ENCODE data around the gene CD63. TPM values are rescaled to one million over a fixed set of nuclear protein-coding genes. Genes with fewer than 3 reads are reported as not detected.

The CD63 gene
- total and polyA plus RNA-seq, 5 donors from 2014 or later: 46.4 to 205 (median 167) TPM

DNA sequence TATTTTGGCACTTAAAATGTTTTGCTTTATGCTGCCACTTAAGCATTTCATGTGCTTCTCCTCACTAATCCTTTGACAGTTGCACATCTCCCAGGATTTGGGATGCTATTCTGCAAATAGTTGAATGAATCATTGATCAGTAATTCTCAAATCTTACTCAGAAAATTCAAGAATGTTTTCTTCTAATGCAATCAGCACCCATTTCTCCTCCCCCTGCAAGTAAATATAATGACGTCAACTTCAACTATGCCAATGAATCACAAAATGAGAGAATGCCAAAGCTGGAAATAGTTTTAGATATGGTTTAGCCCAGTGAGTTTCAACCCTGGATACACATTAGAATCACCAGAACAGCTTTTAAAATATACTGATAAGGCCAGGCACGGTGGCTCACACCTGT lies 15.1 kb downstream of the CD63 start:
- peaks cover 0 to 3% (median 0%) of the 10 kb centered on the region in 7 donors for H3K9me3 Mint-ChIP-seq
- Histone ChIP-seq H3K9me3 (ENCODE audit: control insufficient read depth in 2 of 2, low read length in 2 of 2) (no peaks in the 10 kb centered on the region), H3K4me3 (ENCODE audit: low read depth, low read length) (no peak overlapping the region), H3K27me3 (ENCODE audit: control insufficient read depth, insufficient read depth, low read length) (peaks cover 5% of the 10 kb centered on the region), H3K4me1 (ENCODE audit: control insufficient read depth, insufficient read depth, low read length, poor library complexity, severe bottlenecking) (peaks cover 39% of the 10 kb centered on the region), H3K36me3 (ENCODE audit: control insufficient read depth, insufficient read depth, low read length) (peaks cover 2% of the 10 kb centered on the region), H3K27ac (ENCODE audit: insufficient read depth, low read length, poor library complexity, severe bottlenecking) (no peak overlapping the region)
- H3K27ac Mint-ChIP-seq: no peak overlapping the region
- peaks cover 8 to 40% (median 29%) of the 10 kb centered on the region in 4 donors for H3K4me1 Mint-ChIP-seq
- H3K36me3 Mint-ChIP-seq: peaks cover 7% of the 10 kb centered on the region
- DNase-seq (no peak), ATAC-seq (ENCODE audit: low read depth in 2 of 2) (no peak)
- H3K27me3 Mint-ChIP-seq: peaks cover 27% of the 10 kb centered on the region
- H3K4me3 Mint-ChIP-seq: peak overlapping the region in 2 of 4 donors; percentile 23 to 86

DNA sequence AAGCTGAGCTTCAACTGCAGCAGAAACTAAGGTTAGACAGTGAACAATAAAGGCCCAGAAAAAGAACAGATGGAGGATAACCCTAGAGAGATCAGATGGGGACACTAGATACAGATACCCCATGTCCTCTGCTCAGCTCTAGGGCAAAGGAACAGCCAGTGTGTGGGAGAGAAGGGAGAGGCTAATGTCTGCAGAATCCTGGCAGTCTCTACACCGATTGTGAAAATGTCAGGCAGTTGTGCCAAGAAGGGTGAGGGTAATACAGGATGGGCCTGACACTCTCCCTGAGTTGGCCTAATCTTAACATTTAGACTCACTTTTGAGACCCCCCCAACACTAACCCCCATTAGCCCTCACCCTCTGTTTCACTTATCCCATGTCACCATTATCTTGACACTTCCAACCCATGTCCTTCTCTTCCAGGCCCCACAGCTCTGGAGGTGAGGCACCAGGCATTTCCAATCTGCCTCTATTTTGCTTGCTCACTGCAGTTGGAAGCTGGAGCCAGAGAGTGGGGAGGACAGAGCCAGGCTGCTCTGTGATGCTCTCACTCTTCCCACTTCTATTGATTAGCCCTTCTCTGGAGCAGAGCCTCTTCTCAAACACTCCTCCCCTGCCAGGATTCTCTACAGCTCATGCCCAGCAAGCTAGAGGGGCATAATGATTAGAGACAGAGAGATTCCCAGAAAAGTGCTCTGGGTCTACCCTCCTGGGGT lies 16.0 kb downstream of the CD63 start:
- H3K9me3 Mint-ChIP-seq: peaks cover 0 to 3% (median 0%) of the 10 kb centered on the region in 7 donors
- H3K36me3 Mint-ChIP-seq: peaks cover 4% of the 10 kb centered on the region
- Histone ChIP-seq H3K27me3 (ENCODE audit: control insufficient read depth, insufficient read depth, low read length) (peaks cover 7% of the 10 kb centered on the region), H3K9me3 (ENCODE audit: control insufficient read depth in 2 of 2, low read length in 2 of 2) (no peaks in the 10 kb centered on the region), H3K36me3 (ENCODE audit: control insufficient read depth, insufficient read depth, low read length) (no peaks in the 10 kb centered on the region), H3K4me3 (ENCODE audit: low read depth, low read length) (no peak overlapping the region), H3K27ac (ENCODE audit: insufficient read depth, low read length, poor library complexity, severe bottlenecking) (no peak overlapping the region), H3K4me1 (ENCODE audit: control insufficient read depth, insufficient read depth, low read length, poor library complexity, severe bottlenecking) (peaks cover 39% of the 10 kb centered on the region)
- no peak for DNase-seq
- no peak overlapping the region for H3K27ac Mint-ChIP-seq
- H3K4me1 Mint-ChIP-seq: peaks cover 8 to 40% (median 28%) of the 10 kb centered on the region in 4 donors
- H3K27me3 Mint-ChIP-seq: peaks cover 35% of the 10 kb centered on the region
- H3K4me3 Mint-ChIP-seq: peak overlapping the region in 1 of 4 donors; percentile 86
- no peak for ATAC-seq (ENCODE audit: low read depth in 2 of 2)

DNA sequence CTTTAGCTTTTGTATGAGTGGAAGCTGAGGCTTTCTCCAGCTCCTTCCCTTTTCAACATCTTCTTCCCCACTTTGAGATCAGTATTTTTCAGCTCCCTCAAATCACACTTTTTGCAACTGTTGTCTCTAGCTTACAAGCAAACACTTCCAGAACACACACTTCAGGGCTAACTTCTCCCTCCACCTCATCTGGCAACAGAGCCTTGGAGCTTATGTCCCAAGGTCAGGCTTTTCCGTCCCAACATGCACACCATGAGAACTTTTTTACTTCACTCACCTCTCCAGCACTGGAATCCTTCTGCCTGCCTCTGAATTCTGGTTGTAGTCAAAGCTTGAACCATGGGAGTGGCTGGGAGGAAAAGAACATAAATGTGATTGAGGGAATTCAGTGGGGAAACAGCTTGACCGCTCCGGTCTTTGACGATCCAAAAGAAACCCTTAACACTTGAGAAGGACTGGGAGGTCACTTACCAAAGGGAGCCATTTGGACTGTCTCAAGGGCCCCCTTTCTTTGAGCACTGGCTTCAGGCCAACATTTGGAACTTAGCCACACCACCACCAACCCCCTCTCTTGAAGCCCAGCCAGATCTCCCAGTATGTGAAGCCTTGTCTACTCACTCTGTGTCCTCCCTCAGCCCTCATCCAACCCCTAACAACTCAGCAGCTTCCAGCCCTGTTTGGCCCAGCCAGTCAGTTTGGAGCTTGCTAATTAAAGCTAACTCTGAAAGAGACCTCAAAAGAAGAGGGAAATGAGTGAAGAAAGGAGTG lies 16.8 kb downstream of the CD63 start:
- Histone ChIP-seq H3K27ac (ENCODE audit: insufficient read depth, low read length, poor library complexity, severe bottlenecking) (no peak overlapping the region), H3K27me3 (ENCODE audit: control insufficient read depth, insufficient read depth, low read length) (peaks cover 9% of the 10 kb centered on the region), H3K4me1 (ENCODE audit: control insufficient read depth, insufficient read depth, low read length, poor library complexity, severe bottlenecking) (peaks cover 37% of the 10 kb centered on the region), H3K4me3 (ENCODE audit: low read depth, low read length) (no peak overlapping the region), H3K36me3 (ENCODE audit: control insufficient read depth, insufficient read depth, low read length) (no peaks in the 10 kb centered on the region), H3K9me3 (ENCODE audit: control insufficient read depth in 2 of 2, low read length in 2 of 2) (no peaks in the 10 kb centered on the region)
- H3K9me3 Mint-ChIP-seq: peaks cover 0 to 3% (median 0%) of the 10 kb centered on the region in 7 donors
- ATAC-seq (ENCODE audit: low read depth in 2 of 2) (no peak), DNase-seq (no peak)
- peaks cover 41% of the 10 kb centered on the region for H3K27me3 Mint-ChIP-seq
- peak overlapping the region in 2 of 3 donors; percentile 64 to 72 for H3K27ac Mint-ChIP-seq
- H3K4me1 Mint-ChIP-seq: peaks cover 8 to 35% (median 21%) of the 10 kb centered on the region in 4 donors
- H3K4me3 Mint-ChIP-seq: peak overlapping the region in 2 of 4 donors; percentile 23 to 40
- peaks cover 4% of the 10 kb centered on the region for H3K36me3 Mint-ChIP-seq

DNA sequence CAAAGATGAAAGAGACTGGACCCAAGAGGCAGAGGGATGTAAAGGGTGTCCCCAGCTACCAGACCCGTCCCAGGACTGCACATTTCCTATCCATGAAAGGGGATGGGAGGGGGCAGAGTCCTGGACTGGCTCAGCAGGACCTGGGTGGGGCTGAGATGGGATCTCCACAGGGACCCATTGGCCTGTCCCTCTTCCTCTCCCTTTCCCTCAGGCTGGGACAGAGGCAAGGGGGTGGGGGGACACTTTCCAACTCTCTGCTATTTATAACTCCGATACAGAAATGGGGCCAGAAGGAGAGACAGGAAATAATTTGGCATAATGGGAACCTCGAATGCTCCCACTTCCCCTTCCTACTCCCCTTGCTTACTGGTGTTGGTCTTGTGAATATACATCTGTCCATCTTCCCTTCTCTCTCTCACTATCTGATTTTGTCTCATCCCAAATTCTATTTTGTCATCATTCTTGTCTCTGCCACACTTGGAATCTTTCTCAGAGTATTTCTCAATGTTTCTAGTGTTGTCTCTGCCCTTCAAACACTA lies 20.0 kb downstream of the CD63 start:
- Histone ChIP-seq H3K27ac (ENCODE audit: insufficient read depth, low read length, poor library complexity, severe bottlenecking) (no peak overlapping the region), H3K4me3 (ENCODE audit: low read depth, low read length) (peak overlapping the region; percentile 69), H3K9me3 (ENCODE audit: control insufficient read depth in 2 of 2, low read length in 2 of 2) (no peaks in the 10 kb centered on the region), H3K27me3 (ENCODE audit: control insufficient read depth, insufficient read depth, low read length) (peaks cover 14% of the 10 kb centered on the region), H3K36me3 (ENCODE audit: control insufficient read depth, insufficient read depth, low read length) (no peaks in the 10 kb centered on the region), H3K4me1 (ENCODE audit: control insufficient read depth, insufficient read depth, low read length, poor library complexity, severe bottlenecking) (peaks cover 19% of the 10 kb centered on the region)
- H3K27me3 Mint-ChIP-seq: peaks cover 62% of the 10 kb centered on the region
- H3K4me3 Mint-ChIP-seq: peak overlapping the region; percentile 77 to 93 (median 88)
- peak overlapping the region in 1 of 3 donors; percentile 85 for H3K27ac Mint-ChIP-seq
- peaks cover 0 to 3% (median 0%) of the 10 kb centered on the region in 7 donors for H3K9me3 Mint-ChIP-seq
- ATAC-seq (ENCODE audit: low read depth in 2 of 2) (no peak), DNase-seq (no peak)
- H3K36me3 Mint-ChIP-seq: no peaks in the 10 kb centered on the region
- peaks cover 0 to 20% (median 10%) of the 10 kb centered on the region in 4 donors for H3K4me1 Mint-ChIP-seq

DNA sequence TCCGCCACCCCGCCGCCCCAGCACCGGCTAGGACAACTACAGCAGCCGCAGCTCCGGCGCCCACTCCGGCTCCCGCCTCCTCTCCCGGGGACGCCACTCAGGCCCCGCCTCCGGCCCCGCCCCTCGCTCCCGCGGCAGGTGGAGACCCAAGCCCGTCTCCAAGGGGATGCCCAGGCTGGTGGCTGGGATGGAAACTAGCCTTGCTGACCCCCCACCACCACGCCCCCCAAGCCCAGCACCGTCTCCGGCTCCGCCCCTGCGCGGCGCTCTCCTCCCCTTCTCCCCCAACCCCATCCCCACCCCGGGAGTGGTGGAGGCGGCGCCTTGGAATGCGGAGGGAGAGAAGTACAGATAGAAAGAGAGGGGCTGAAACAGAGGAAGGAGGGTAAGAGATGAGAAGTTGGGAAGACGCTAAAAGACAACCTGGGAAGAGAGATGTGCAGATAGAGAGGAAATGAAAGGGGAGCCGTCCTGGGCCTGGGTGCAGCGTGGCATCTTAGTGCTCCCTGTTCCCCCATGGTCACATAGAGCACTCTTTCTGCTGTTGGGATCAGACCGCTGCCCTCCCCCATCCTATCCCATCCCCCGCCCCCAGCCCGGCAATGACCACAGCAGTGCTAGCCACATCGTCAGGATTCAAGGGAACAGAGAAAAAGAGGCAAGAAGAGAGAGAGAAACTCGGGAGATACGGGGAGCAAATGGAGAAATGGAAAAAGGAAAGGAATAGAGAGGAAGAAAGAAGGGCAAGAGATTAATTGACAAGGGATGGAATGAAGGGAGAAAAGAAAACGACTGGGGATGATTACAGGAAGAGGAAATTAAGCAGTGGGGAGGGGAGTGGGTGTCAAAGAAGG lies 20.7 kb downstream of the CD63 start, which contains the start of gene ITGA7:
Gene ITGA7 (minus strand): TSS at position 64 of the 854 bp plus-strand sequence. CDS start 222 bp downstream, outside the sequence.
- Mint-ChIP-seq H3K4me1 (peaks cover 0 to 20% (median 10%) of the 10 kb centered on the region in 4 donors), H3K4me3 (peak within 1 kb of the TSS; percentile 77 to 93 (median 88)), H3K27ac (peak within 1 kb of the TSS in 1 of 3 donors; percentile 48), H3K36me3 (no peaks in the 10 kb centered on the region), H3K9me3 (peaks cover 0 to 3% (median 0%) of the 10 kb centered on the region in 7 donors), H3K27me3 (peaks cover 63% of the 10 kb centered on the region)
- H3K9me3 ChIP-seq (ENCODE audit: control insufficient read depth in 2 of 2, low read length in 2 of 2): no peaks in the 10 kb centered on the region
- DNase-seq (peak in 2 of 3 donors; percentile 32 to 65), ATAC-seq (ENCODE audit: low read depth in 2 of 2) (peak; percentile 46 to 54)
- no peak within 1 kb of the TSS for H3K27ac ChIP-seq (ENCODE audit: insufficient read depth, low read length, poor library complexity, severe bottlenecking)
- H3K36me3 ChIP-seq (ENCODE audit: control insufficient read depth, insufficient read depth, low read length): no peaks in the 10 kb centered on the region
- H3K27me3 ChIP-seq (ENCODE audit: control insufficient read depth, insufficient read depth, low read length): peaks cover 14% of the 10 kb centered on the region
- peaks cover 19% of the 10 kb centered on the region for H3K4me1 ChIP-seq (ENCODE audit: control insufficient read depth, insufficient read depth, low read length, poor library complexity, severe bottlenecking)
- peak within 1 kb of the TSS; percentile 69 for H3K4me3 ChIP-seq (ENCODE audit: low read depth, low read length)

DNA sequence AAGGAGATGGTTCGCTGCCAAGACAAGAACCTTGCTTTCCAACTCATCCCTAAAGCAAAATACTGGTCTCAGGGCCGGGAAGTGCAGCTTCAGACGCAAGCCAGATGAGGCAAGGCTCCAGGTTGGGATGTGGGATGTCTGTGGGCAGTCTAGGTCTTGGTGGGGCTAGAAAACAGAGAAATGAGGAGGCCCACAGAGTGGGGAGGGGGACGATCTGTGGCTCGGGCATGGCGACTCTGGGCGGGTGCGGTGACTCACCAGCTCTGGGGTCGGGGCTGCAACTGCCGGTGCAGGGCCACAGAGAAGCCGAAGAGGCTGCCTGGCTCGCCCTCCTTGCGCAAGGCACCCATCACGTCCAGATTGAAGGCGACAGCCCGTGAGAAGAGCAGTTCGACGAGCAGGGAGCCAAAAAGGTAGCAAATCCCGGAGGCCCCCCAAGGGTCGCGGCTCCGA lies 21.6 kb downstream of the CD63 start:
- Mint-ChIP-seq H3K27ac (peak overlapping the region in 1 of 3 donors; percentile 48), H3K36me3 (no peaks in the 10 kb centered on the region), H3K9me3 (peaks cover 0 to 3% (median 0%) of the 10 kb centered on the region in 7 donors), H3K4me1 (peaks cover 0 to 20% (median 10%) of the 10 kb centered on the region in 4 donors), H3K4me3 (peak overlapping the region; percentile 34 to 89 (median 69)), H3K27me3 (peaks cover 67% of the 10 kb centered on the region)
- peak in 1 of 2 donors; percentile 16 for ATAC-seq (ENCODE audit: low read depth in 2 of 2)
- Histone ChIP-seq H3K4me3 (ENCODE audit: low read depth, low read length) (no peak overlapping the region), H3K9me3 (ENCODE audit: control insufficient read depth in 2 of 2, low read length in 2 of 2) (no peaks in the 10 kb centered on the region), H3K4me1 (ENCODE audit: control insufficient read depth, insufficient read depth, low read length, poor library complexity, severe bottlenecking) (peaks cover 19% of the 10 kb centered on the region), H3K36me3 (ENCODE audit: control insufficient read depth, insufficient read depth, low read length) (no peaks in the 10 kb centered on the region), H3K27me3 (ENCODE audit: control insufficient read depth, insufficient read depth, low read length) (peaks cover 14% of the 10 kb centered on the region), H3K27ac (ENCODE audit: insufficient read depth, low read length, poor library complexity, severe bottlenecking) (no peak overlapping the region)
- DNase-seq: no peak

All from CD4-positive, CD25-positive, alpha-beta regulatory T cell (primary cell).